Glomerular visceral epithelial cell (primary cell): Measurements from ENCODE around the gene RNASE13.
"Not testable (repeated sequence)": the region's sequence is repeated elsewhere in the genome, so short reads cannot be mapped to it uniquely, and the experiment has no call there.

Source experiments
- DNase-seq: peaks from one replicate; pipeline ENCODE4 v3.0.0-alpha.2; 2016; ENCODE audit errors: extremely low spot score

Gene RNASE13

DNA sequence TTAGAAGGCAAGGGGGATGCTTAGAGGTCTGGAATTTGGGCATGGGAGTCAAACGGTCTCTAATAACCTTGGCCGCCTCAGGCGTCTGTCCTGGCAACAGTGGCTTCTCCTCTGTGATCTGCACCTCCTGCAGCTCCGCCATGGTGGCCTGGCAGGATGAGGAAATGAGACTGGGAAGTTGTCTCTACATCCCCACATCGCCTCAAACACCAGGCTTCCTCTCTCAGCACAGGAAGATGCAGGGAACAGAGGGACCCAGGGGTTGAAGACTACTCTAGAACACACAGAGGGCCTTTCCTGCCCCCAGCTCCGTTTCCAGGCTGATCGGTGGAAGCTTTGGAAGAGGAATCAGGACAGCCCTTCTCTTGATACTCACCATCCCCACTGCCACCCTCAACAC lies 11.4 kb downstream of the RNASE13 start:
- no peak for DNase-seq

DNA sequence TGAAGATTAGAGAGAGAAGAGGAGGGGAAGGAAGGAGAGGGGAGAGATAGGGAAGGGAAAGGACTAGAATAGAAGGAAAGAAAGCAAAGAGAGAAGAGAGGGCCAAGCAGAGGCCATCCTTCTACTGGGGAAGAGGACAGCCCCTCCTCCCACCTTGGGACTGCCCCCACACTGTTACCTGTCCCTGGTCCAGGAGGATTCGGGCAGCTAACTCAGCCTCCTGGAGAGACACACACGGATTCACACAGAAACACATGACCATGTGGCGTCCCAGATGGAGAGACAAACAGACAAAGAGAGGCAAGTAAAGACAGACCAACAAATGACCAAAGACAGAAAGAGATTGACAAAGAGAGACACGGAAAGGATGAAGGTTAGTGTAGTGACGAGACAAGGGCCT lies 11.9 kb downstream of the RNASE13 start:
- DNase-seq, result no peak

DNA sequence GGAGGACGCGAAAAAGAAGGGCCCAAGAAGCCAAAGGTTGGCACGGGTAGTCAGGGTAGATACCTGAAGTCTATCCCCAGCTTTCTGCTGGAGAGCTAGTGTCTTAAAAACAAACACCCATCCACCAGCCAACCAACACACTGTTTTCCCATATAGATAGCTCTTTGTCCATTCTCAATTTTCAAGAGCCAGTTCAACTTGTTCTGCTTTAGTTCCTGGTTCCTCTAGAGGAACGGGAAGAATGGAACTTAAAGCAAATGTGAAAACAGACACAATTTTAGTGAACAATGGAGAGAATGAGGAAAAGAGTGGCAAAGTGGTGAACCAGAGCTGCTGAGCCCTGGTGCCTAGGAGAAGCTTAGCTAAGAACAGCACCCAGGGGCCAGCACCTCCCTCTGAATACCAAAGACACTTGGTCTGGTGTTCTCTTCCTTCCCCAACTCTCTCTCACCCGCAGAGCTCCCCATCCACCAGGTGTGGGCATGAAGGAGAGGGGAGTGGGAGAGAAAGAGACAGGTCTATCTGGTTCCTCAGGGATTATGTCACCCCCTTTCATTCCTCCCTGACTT lies 13.5 kb downstream of the RNASE13 start:
- no peak for DNase-seq

DNA sequence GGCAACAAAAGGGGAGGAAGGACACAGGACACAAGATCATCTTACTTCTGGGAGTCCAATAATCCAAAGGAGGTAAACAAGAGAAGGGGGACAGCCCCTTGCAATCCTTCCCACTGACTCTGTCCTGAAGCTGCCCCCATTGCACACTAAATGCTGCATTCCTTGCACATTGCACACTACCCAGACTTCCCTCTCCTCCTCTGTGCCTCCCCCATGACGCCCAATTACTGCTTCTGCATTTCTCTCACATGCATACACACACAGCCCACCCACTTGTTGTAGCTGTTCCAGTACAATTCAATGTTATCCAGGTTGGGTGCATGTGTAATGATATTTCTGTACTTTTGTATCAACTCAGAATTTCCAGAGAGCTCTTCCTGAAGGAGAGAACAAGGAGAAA lies 15.2 kb downstream of the RNASE13 start:
- DNase-seq, result no peak

DNA sequence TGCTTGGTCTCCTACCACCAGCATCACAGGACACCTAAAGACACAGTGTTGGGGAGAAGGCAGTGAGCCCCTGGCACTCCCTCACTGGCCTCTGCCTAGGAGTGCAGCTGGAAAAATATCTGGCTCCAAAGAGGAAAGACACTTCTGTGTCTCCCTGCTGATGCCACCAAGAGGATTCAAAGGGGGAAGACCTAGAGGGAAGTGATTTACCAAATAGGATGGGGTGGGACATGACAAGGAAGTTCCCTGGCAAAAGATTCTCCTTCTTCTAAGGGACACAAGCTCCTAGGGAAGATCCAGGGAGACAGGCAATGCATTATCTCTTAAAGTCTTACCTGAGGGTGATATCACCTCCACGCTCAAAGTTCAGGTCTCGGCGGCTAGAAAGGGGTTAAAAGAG lies 15.8 kb downstream of the RNASE13 start:
- no peak for DNase-seq

DNA sequence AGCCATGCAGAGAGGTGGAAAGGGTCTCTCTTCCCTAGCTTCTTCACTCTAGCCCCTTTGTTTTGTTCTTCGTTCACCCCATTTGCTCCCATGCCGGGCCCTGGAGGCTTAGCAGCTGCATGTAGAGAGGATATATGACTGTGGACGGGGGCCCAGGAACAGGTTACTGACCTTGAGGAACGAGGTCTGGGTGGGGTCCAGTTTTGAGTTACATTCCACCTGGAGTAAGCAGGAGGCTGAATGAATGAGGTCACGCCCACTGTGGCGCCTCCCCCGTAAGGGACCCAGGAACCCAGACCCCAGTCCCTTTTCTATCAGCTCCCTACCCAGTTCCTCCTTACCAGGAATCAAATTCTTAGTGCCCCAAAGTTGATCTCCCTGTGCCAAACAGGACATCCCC lies 16.3 kb downstream of the RNASE13 start:
- no peak for DNase-seq

DNA sequence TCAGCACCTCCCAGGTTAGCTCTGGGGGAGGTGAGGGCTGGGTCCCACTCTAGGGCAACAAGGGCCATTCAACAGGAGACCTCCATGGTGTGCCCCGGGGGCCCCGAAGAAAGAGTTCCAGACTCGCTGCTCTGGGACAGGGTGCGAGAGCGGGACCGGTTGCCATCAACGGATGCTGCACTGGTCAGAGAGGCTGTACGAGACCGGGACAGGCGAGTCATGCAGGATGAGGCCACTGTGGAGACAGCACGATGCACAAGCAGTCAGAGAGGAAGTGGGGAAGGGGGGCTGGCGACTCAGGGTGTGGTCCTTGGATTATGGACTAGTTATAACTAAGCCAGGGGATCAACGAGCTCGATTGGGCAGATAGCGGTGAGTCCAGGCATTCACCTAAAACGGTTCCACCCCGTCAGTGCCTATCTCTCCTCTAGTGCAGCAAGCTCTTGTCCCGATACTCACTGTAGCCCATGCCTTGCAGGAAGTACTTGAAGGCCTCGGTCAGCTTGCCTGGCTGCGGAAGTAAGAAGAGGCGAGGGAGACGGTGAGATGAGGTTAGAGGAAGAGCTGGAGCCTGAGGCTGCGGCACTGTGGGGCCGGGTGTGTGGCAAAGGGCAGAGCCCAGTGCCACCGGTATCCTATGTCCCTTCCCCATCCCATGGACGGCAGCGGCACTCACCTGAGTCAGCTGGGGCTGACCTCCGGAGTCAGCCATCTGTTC lies 16.9 kb downstream of the RNASE13 start:
- DNase-seq, result no peak

DNA sequence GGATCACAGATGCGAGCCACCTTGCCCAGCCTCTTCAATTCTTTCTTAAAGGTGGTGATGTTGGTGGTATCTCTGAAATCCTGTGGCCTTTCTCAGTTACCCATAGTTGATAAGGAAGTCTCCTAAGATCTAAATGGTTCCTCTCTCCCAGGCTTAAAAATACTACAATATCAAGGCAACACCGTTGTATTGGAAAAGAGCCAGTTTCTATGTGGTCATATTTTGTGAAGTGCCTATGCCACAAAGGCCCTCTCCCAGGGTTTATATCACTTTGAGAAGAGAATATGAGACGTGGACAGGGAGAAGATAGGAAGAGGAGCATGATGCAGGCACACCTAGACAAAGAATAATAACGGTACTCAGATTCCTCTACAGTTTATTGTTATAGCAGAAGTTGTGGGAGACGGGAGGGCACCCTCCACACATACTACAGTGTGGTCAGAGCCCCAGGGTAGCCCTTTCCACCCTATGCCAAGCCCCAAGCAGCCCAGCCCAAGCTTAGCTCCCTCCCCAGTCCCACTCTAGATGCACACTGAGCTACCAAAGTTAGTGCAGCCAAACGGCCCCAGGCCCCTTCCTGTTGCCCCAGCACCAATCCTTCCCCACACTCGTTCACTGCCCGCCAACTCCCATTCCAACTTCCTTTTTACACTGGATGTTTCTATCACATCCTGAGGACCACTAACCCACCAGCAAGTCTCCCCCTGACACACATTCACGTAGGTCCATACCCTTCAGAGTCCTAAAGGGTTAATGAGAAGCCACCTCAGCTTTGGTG lies 18.0 kb downstream of the RNASE13 start:
- DNase-seq, result no peak

DNA sequence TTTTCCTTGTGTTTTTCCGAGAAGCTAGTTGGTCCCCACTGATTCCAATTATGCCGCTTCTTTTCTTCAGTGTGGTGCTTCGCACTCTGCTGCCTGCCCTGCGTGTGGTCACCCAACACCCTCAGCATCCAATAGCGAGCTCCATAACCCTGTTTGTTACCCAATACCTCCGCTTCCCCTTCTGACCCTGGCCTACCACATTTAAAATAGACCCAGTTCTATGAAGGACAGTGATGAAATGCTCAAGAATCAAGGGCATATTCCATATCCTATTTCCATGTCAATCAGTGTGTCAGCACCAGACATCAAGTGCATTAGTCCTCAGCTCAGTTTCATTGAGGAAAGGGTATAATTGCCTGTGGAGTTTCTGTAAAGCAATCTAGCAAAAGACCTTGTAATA lies 19.3 kb downstream of the RNASE13 start:
- DNase-seq, result no peak

DNA sequence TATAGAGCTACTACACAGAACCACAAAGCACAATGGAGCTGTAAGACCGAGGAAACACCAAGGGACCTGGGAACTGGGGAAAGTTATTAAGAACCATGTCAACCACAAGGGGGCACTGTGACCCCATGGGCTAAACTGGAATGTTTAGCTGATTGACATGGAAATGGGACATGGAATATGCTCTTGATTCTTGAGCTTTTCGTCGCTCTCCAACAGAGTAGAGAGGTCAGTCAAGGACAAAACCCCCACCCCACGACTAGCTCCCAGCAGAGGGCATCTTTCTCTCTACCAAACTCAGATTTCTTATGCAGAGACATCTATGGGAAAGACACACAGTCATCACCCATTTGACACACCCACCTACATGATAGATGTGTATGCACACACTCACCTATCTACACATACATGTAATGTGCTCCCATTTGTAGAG lies 19.8 kb downstream of the RNASE13 start:
- peak; percentile 84 for DNase-seq

DNA sequence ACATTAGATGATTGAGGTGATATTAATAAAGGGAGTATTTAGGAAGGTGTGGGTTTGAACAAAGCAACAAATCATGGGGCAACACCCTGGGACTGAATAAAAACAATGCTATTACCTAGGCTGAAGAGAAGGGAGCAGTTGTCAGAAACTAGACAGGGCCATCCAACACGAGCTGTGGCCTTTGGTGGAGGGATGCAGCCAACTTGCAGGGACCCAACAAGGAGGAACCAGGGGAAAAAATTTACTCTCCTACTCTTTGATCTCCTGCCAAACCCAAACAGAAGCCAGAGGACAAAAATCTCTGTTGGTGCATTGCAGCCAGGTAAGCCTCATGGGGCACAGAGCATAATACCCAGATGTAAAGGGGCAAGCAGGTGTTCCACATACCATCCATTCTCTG lies 23.5 kb downstream of the RNASE13 start:
- no peak for DNase-seq

DNA sequence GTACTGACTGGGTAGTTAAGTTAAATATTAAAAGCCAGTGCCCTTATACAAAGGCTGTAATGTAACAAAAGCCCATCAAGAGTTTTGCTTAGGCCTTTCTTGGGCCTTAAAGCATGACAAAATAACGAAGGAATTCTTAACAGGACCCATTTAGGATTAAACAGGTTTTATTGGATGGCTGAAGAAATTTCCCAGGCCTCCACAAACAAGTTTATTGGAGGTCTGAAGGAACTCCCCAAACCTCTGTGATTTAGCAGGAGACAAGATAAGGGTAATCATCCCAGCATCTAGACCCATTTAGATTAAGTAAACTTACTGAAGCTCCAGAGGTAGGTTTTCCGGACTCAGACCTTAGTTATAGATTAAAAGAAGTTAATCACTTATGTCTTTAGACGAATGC lies 24.9 kb downstream of the RNASE13 start:
- not testable (repeated sequence) for DNase-seq

DNA sequence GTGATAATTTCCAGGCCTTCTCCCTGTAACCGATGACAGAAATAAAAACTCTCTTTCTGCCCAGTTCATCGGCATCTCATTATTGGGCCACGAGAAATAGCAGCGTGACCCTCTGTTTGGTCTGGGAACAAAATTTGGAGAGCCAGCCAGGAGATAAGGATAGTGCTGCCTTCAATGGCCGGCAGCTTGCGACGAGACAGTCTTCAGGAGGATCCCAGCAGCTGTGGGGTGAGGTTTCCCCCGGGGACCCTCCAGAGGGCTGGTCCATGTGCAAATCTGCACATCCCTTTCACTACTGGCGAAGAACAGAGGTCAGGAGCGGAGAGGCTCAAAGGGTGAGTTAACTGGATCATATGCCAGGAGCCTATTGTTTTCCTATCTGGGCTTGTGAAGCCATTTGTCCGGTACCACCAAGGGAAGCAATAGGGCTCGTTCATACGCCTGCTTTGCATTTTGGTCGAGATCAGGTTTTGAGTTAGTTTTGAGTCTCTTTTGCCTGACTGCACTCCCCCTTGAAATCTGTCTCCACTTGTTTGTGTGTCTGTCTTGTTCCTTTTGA lies 30.7 kb downstream of the RNASE13 start:
- no peak for DNase-seq

DNA sequence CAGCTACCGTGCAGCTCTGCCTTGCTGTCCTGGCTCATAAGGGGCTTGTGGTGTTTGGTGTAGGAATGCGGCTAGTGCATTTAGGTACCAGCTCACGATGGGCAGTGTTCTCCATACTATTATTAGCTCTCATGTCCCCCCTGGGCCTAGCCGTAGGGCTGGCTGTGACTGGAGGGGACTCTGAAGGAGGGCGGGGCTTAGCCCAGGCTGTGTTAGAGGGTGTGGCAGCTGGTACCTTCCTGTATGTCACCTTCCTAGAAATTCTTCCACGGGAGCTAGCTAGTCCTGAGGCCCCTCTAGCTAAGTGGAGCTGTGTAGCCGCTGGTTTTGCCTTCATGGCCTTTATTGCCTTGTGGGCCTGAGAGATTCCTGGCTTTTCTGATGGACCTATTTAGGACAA lies 33.4 kb downstream of the RNASE13 start:
- no peak for DNase-seq

DNA sequence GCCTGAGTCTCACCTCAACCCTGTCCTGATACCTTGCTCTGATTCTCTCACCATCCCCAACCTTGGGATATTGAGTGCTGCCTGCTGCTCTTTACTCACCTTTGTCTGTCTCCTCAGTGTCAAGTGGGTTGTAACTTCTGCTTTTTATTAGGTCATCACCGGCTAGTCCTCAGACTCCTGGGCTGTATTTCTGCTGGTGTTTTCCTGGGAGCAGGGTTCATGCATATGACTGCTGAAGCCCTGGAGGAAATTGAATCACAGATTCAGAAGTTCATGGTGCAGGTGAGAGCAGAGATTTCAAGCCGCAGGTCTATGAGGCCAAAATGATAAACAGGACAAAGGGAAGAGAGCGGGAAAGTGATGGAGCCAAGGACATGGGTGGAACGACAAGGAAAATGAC lies 35.0 kb downstream of the RNASE13 start:
- DNase-seq, result no peak

DNA sequence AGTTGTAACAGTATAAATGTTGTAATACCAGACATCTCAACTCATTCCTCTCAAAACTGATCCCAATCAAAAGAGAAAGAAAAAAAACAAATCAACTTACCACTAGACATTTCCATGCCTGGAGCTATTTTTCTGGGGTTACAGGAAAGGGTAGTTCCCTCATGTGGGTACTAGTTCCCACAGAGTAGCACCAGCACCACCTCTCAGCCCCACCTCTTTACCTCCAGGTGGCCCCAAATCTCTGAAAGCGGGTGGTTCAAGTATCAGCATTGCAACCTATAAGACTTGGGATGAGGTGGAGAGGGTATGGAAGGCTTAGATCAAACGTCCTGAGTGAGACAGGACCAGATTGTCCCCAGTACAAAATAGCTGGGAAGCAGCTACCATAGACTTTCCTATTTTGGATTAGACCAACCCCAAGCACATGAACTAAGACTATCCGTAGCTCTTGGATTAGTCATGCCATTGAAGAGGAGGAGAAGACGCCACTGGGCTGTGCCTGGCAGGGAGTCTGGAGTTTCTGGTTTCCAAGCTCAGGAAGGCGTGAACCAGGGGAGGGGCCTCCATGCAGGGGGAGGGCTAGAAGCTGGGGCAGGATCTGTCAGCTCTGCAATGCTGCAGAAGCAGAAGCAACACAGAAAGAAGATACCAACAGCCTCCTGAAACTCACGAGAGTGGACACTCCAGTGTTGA lies 35.8 kb downstream of the RNASE13 start, which contains the start of gene SLC39A2:
SLC39A2 (plus strand) TSS at position 620 of the 693 bp plus-strand sequence. CDS start 154 bp downstream, outside the sequence.
- DNase-seq, result no peak

DNA sequence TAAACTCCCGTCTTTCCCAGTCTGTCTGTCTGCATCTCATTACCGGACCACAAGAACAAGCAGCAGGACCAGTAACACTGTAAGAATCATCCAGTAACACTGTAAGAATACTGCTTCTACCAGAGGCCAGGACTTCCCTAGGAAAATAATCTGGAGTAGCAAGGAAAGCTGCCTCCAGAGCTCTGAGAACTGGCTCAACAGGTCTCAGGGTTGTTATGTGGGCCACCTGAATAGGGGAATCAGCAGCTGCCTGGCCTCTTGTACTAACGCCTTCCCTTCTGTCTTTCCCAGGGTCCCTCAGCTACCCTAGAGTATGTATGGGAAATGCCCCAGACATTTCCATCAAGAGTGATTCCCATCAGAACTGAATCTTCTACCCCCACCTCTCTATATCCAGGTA lies 36.5 kb downstream of the RNASE13 start:
- DNase-seq, result no peak

DNA sequence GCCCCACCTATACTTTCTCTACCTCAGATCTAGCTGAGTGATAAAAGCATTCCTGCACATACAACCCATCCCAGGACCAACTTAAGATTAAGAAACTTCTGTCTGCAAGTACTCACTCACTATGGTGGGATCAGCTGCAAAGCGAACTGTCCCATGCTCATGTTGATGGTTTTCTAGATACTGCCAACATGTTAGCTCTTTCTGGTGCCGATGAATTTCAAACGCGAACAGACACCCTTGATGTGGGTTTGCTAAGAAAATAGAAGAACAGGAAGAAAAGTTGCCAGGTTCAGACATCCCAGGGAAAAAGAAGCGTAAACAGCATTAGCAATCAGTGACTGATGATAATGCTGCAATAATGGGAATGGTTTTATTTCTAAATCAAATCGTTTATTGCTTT lies 37.0 kb downstream of the RNASE13 start:
- no peak for DNase-seq

DNA sequence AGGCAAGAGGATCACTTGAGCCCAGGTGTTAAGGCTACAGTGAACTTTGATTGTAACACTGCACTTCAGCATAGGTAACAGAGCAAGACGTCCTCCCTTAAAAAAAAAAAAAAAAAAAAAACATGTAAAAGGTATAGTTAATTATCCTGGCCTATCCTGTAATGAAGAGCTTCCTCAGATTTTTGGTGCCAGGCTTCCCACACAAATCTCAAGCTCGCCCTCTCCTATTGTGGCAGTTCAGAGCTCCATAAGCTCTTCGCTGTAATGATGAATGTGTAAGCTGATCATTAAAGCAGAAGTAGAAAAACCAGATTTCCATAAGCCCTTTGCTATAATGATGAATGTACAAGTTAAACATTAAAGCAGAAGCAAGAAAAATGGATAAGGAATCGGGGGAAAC lies 37.5 kb downstream of the RNASE13 start:
- no peak for DNase-seq

DNA sequence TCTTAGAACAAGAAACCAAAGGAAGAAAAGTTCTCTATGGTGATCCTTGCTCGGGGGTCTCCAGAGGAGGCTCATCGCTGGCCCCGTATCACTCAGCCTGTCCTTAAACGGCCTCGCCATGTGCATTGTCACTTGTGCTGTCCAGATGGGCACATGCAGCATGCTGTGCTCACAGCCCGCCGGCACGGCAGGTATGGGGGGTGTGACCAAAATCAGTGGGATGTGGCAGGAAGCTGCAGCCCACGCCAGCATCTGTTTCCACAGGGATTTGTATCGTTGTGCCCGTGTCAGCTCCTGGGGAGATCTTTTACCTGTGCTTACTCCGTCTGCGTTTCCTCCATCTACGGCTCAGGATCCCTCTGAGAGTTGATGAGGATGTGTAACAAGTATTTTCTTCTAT lies 38.1 kb downstream of the RNASE13 start:
- no peak for DNase-seq

DNA sequence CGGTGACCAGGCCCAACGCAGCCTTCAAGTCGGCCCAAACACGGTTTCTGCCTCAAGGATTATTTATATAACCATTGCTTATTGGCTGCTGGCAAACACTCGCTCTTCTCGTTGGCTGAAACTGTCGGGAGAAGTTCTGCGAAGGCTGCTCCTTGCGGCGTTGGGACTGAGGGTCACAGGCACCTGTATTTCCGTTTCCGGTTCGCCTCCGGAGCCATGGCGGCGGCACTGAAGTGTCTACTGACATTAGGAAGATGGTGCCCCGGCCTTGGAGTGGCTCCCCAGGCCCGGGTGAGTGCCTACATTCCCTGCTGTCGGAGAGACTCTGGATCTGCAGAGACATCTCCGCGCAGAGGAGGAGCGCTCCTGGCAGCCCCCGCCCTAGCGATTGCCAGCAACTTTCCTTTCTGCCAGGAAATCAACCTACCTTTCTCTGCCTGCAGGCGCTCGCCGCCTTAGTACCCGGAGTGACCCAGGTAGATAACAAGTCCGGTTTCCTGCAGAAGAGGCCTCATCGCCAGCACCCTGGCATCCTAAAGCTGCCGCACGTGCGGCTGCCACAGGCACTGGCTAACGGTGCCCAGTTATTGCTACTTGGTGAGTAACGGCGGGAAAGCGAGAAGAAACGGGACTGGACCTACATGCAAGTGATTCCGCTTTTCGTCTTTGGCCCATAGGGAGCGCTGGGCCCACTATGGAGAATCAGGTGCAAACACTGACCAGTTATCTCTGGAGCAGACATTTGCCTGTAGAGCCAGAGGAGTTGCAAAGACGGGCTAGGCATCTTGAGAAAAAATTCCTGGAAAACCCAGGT lies 44.6 kb downstream of the RNASE13 start, which contains the start of gene METTL17:
METTL17 (plus strand) TSS at position 194 of the 814 bp plus-strand sequence; CDS start at position 217, 23 bp downstream.
- peak; percentile 98 for DNase-seq
